Trophoblast cell (in vitro differentiated cells and primary cell): ENCODE results near the gene HAPLN3. TPM values are rescaled to one million over a fixed set of nuclear protein-coding genes. Genes with fewer than 3 reads are reported as not detected.

ENCODE experiments used
- DNase-seq, 2 donors: peaks; one replicate each; pipeline ENCODE4 v3.0.0-alpha.2; 2016
- H2AFZ ChIP-seq: 2 replicates; pipeline ENCODE4 v1.6.1; 2013; ENCODE audit warnings: low read length, moderate library complexity, mild to moderate bottlenecking; ENCODE audit not compliant: insufficient read depth, poor library complexity
- H2AK5ac ChIP-seq: 2 replicates; pipeline ENCODE4 v1.6.1; 2013; ENCODE audit warnings: mild to moderate bottlenecking, low read length
- H2BK120ac ChIP-seq: 2 replicates; pipeline ENCODE4 v1.6.1; 2013; ENCODE audit warnings: low read length, mild to moderate bottlenecking, moderate library complexity; ENCODE audit not compliant: insufficient read depth, poor library complexity
- H2BK12ac ChIP-seq: 2 replicates; pipeline ENCODE4 v1.6.1; 2013; ENCODE audit warnings: mild to moderate bottlenecking, low read length, moderate library complexity
- H2BK5ac ChIP-seq: 2 replicates; pipeline ENCODE4 v1.6.1; 2013; ENCODE audit warnings: low read length, low read depth, moderate library complexity, mild to moderate bottlenecking; ENCODE audit not compliant: poor library complexity
- H3K14ac ChIP-seq: 2 replicates; pipeline ENCODE4 v1.6.1; 2013; ENCODE audit warnings: mild to moderate bottlenecking, low read length
- H3K18ac ChIP-seq: 2 replicates; pipeline ENCODE4 v1.6.1; 2013; ENCODE audit warnings: mild to moderate bottlenecking, low read length
- H3K23ac ChIP-seq: 2 replicates; pipeline ENCODE4 v1.6.1; 2013; ENCODE audit warnings: low read length
- H3K27ac ChIP-seq: 2 replicates; pipeline ENCODE4 v1.5.1; 2013; ENCODE audit warnings: low read depth, mild to moderate bottlenecking, inconsistent platforms, low read length, moderate library complexity
- H3K27me3 ChIP-seq: 2 replicates; pipeline ENCODE4 v1.6.1; 2013; ENCODE audit warnings: inconsistent platforms, mild to moderate bottlenecking, low read length, moderate library complexity; ENCODE audit not compliant: insufficient read depth
- H3K36me3 ChIP-seq, 2 experiments: 1 replicate in 1 of 2; 2 replicates in 1 of 2; pipeline ENCODE4 v1.6.1; 2013; ENCODE audit warnings: low read length in 2 of 2, mild to moderate bottlenecking in 2 of 2, moderate library complexity in 1 of 2; ENCODE audit not compliant: insufficient read depth in 2 of 2, control insufficient read depth in 1 of 2
- H3K4ac ChIP-seq: 2 replicates; pipeline ENCODE4 v1.6.1; 2013; ENCODE audit warnings: low read depth, mild to moderate bottlenecking, low read length, moderate library complexity
- H3K4me1 ChIP-seq, 2 experiments: 1 replicate in 1 of 2; 2 replicates in 1 of 2; pipeline ENCODE4 v1.6.1; 2013; ENCODE audit warnings: low read length in 2 of 2, mild to moderate bottlenecking in 2 of 2, moderate library complexity in 1 of 2; ENCODE audit not compliant: insufficient read depth in 2 of 2, control insufficient read depth in 1 of 2
- H3K4me2 ChIP-seq: 2 replicates; pipeline ENCODE4 v1.6.1; 2013; ENCODE audit warnings: inconsistent platforms, mild to moderate bottlenecking, low read length, moderate library complexity
- H3K4me3 ChIP-seq: 2 replicates; pipeline ENCODE4 v1.5.1; 2013; ENCODE audit warnings: mild to moderate bottlenecking, low read depth, low read length, inconsistent platforms
- H3K79me1 ChIP-seq: one replicate; pipeline ENCODE4 v1.6.1; 2013; ENCODE audit warnings: low read length
- H3K79me2 ChIP-seq: 2 replicates; pipeline ENCODE4 v1.6.1; 2013; ENCODE audit warnings: low read length, mild to moderate bottlenecking; ENCODE audit not compliant: control insufficient read depth, insufficient read depth, poor library complexity
- H3K9ac ChIP-seq: 2 replicates; pipeline ENCODE4 v1.6.1; 2013; ENCODE audit warnings: mild to moderate bottlenecking, low read length
- H3K9me3 ChIP-seq: 2 replicates; pipeline ENCODE4 v1.6.1; 2013; ENCODE audit warnings: low read depth, mild to moderate bottlenecking, control low read depth, inconsistent platforms, low read length; ENCODE audit not compliant: insufficient read depth
- H4K12ac ChIP-seq: 2 replicates; pipeline ENCODE4 v1.6.1; 2013; ENCODE audit warnings: low read depth, mild to moderate bottlenecking, low read length, moderate library complexity
- H4K8ac ChIP-seq: 2 replicates; pipeline ENCODE4 v1.6.1; 2013; ENCODE audit warnings: low read depth, mild to moderate bottlenecking, low read length, moderate library complexity
- H4K91ac ChIP-seq: one replicate; pipeline ENCODE4 v1.6.1; 2013; ENCODE audit warnings: low read depth, mild to moderate bottlenecking, low read length, moderate library complexity
- WGBS: extraction: QIAGEN DNeasy Blood & Tissue Kit; methylation state at CpG from one replicate; pipeline ENCODE4 v1.1.7; 2013; ENCODE audit warnings: missing lambda C conversion rate; ENCODE audit not compliant: insufficient read length, insufficient coverage; ENCODE audit errors: extremely low coverage; 5-methylcytosine and 5-hydroxymethylcytosine counted together
- polyA plus RNA-seq: library from polyadenylated mRNA; stranded (reverse); fragments of 200-250 nt; gene quantifications from 2 replicates; pipeline ENCODE4 v1.2.3, GENCODE V29; 2013

HAPLN3 gene, protein sequence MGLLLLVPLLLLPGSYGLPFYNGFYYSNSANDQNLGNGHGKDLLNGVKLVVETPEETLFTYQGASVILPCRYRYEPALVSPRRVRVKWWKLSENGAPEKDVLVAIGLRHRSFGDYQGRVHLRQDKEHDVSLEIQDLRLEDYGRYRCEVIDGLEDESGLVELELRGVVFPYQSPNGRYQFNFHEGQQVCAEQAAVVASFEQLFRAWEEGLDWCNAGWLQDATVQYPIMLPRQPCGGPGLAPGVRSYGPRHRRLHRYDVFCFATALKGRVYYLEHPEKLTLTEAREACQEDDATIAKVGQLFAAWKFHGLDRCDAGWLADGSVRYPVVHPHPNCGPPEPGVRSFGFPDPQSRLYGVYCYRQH
- polyA plus RNA-seq: 32.5 and 37.3 TPM in 2 replicates

DNA sequence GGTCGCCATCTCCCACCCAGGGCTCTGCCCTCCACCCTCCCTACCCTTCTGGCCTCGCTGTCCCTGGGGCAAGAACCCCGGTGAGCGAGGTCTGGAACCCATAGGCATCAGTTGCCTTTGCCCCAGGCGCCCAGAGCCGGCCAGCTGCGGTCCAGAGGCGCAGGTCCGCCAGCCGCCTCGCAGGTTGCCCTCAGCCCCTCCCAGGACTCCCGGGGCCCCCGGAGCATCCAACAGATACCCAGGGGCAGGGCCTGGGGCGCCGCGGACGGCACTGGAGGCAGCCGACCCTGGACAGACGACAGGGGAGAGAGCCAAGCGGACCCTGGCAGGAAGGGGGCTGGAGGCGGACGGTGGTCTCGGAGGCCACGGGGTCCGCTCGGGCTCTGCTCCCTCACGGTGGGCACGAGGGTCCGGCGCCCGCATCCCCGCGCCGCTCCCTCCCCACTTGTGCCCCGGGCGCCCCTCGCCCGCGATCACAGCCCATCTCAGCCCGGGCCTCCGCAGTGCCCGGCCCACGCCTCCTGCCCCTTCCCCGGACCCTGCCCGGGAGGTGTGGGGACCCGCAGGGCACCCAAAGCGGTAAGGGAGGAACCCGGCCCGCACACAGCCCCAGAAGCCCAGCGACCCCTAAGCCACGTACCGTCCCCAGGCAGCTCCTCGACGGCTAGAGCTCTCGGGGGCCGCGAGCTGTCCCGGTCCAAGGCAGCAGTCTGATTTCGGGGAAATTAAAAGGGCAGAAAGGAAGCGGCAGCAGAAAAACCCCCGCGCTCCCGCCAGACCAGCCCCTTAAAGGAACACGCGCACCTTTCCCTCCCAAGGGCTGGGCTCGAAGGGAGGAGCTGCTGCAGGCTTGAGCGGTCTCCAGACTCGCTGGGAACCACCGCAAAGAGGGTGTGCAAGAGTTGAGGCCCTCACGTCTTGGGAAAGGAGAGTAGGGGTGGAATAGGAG lies at the start of gene HAPLN3:
TSS of gene HAPLN3 (minus strand) at position 726 of the 949 bp plus-strand sequence. CDS start 8,246 bp downstream, outside the sequence.
- Histone ChIP-seq H2BK120ac (peak within 1 kb of the TSS; percentile 59), H3K9me3 (no peaks in the 10 kb centered on the region)
- no CpG with 5 or more reads among the region's 70 CpGs for WGBS

DNA sequence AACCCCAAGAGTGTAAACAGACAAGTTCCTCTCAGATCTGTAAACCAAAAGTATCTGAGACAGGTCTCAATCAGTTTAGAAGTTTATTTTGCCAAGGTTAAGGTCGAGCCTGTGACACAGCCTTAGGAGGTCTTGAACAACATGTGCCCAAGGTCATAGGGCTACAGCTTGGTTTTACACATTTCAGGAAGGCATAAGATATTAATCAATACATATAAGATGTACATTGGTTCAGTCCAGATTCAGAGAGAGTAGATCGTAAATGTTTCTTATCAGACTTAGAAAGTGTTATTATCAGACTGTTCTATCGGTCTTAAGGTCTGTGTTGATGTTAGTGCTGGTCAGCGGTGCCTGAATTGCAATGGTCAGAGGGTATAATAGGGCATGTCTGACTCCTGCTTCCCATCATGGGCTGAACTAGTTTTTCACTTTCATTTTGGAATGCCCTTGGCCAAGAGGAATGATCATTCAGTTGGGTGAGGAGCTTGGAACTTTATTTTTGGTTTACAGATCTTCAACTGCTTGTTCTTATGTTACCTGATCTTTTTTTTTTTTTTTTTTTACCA lies 44.8 kb upstream of the HAPLN3 start:
- H3K4ac ChIP-seq: no peak overlapping the region
- DNase-seq: no peak
- no peaks in the 10 kb centered on the region for H3K36me3 ChIP-seq
- H3K9ac ChIP-seq: no peak overlapping the region
- no peak overlapping the region for H3K23ac ChIP-seq
- H4K8ac ChIP-seq: no peak overlapping the region
- H3K27ac ChIP-seq: no peak overlapping the region
- WGBS: no CpG with 5 or more reads among the region's 4 CpGs
- H3K27me3 ChIP-seq: no peaks in the 10 kb centered on the region
- no peaks in the 10 kb centered on the region for H3K79me2 ChIP-seq
- H3K14ac ChIP-seq: no peak overlapping the region
- H3K18ac ChIP-seq: no peak overlapping the region
- no peak overlapping the region for H3K4me3 ChIP-seq
- no peak overlapping the region for H4K12ac ChIP-seq
- no peaks in the 10 kb centered on the region for H3K79me1 ChIP-seq
- no peaks in the 10 kb centered on the region for H3K4me1 ChIP-seq
- no peaks in the 10 kb centered on the region for H3K9me3 ChIP-seq
- H2BK5ac ChIP-seq: no peak overlapping the region
- H2BK12ac ChIP-seq: no peak overlapping the region
- H2AK5ac ChIP-seq: no peak overlapping the region
- no peak overlapping the region for H2AFZ ChIP-seq
- no peak overlapping the region for H3K4me2 ChIP-seq
- no peak overlapping the region for H2BK120ac ChIP-seq
- H4K91ac ChIP-seq: no peak overlapping the region

More for the DNA sequence above, at the start of gene HAPLN3:
- peak within 1 kb of the TSS; percentile 60 for H3K18ac ChIP-seq
- peaks cover 10 to 28% of the 10 kb centered on the region in 2 experiments for H3K4me1 ChIP-seq
- H3K79me1 ChIP-seq: peaks cover 5% of the 10 kb centered on the region
- peak within 1 kb of the TSS; percentile 46 for H2AK5ac ChIP-seq
- H4K8ac ChIP-seq: peak within 1 kb of the TSS; percentile 68
- no peak within 1 kb of the TSS for H3K27ac ChIP-seq
- peak within 1 kb of the TSS; percentile 41 for H3K9ac ChIP-seq
- no peak within 1 kb of the TSS for H2BK5ac ChIP-seq
- peak within 1 kb of the TSS; percentile 68 for H3K14ac ChIP-seq
- peak; percentile 44 to 63 for DNase-seq
- H4K12ac ChIP-seq: peak within 1 kb of the TSS; percentile 70
- H3K79me2 ChIP-seq: peaks cover 4% of the 10 kb centered on the region
- H3K4me2 ChIP-seq: peak within 1 kb of the TSS; percentile 81
- peak within 1 kb of the TSS; percentile 30 for H2AFZ ChIP-seq
- H4K91ac ChIP-seq: peak within 1 kb of the TSS; percentile 60
- peaks cover 16 to 18% of the 10 kb centered on the region in 2 experiments for H3K36me3 ChIP-seq
- no peak within 1 kb of the TSS for H3K4ac ChIP-seq
- H2BK12ac ChIP-seq: peak within 1 kb of the TSS; percentile 39
- H3K4me3 ChIP-seq: peak within 1 kb of the TSS; percentile 72
- no peak within 1 kb of the TSS for H3K23ac ChIP-seq
- peaks cover 5% of the 10 kb centered on the region for H3K27me3 ChIP-seq

DNA sequence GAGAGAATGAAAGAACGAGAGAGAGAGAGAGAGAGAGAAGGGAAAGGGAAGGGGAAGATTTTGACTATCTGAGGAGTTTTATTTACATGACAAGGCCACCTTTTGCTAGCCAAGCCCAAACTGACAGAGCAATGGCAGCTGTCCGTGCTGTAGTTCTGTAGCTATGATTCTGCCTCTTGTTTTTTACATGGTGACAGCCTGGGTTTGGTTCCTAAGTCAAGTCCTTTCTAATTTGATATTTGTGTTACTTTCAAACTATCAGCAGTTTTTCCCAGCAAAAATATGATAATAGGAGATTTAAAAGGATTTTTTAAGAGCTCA lies 44.1 kb upstream of the HAPLN3 start:
- Histone ChIP-seq H4K12ac (no peak overlapping the region), H3K4me2 (no peak overlapping the region), H3K9me3 (no peaks in the 10 kb centered on the region), H2AFZ (no peak overlapping the region), H3K4ac (no peak overlapping the region), H2BK5ac (no peak overlapping the region), H2BK12ac (no peak overlapping the region), H3K36me3 (no peaks in the 10 kb centered on the region), H3K79me2 (no peaks in the 10 kb centered on the region), H3K79me1 (no peaks in the 10 kb centered on the region), H3K27ac (no peak overlapping the region), H3K9ac (no peak overlapping the region), H3K27me3 (no peaks in the 10 kb centered on the region), H3K14ac (no peak overlapping the region), H4K91ac (no peak overlapping the region), H2BK120ac (no peak overlapping the region), H4K8ac (no peak overlapping the region), H3K4me3 (no peak overlapping the region), H3K18ac (no peak overlapping the region), H3K23ac (no peak overlapping the region), H3K4me1 (no peaks in the 10 kb centered on the region), H2AK5ac (no peak overlapping the region)
- no peak for DNase-seq
- 100% methylated on average over 1 of the region's 2 CpGs for WGBS

DNA sequence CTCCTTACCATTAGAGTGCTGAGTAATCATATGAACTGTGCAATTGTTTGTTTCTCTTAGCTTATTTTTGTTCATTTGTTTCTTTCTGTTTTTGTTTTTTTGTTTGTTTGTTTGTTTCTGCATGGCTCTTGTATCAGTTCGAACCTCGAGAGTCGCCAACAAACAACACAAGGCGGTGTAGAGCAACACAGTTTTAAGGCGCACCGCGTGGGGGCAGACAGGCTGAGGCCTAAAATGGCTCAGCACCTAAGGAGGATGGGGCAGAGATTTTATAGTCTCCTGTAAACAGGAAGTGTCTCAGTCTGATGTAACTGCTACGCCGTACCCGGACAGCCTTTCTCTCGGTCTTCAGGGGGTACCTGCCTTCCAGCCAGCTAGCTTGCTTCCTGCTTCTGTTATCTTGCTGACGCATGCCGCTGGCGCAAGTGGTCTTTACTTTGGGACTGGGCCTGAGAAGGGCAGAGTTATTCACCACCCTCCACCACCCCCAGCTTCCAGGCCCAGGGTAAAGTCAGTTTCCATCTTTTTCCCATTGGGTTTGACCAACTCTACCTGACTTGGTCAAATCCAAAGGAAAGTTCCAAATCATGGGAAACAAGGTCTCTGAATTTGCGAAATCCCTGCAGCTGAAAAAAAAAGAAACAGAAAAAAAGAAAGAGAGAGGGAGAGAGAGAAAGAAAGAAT lies 43.6 kb upstream of the HAPLN3 start:
- Histone ChIP-seq H2BK12ac (no peak overlapping the region), H2AK5ac (no peak overlapping the region), H4K12ac (no peak overlapping the region), H3K27me3 (no peaks in the 10 kb centered on the region), H3K9me3 (no peaks in the 10 kb centered on the region), H2BK5ac (no peak overlapping the region), H4K8ac (no peak overlapping the region), H2AFZ (no peak overlapping the region), H3K18ac (no peak overlapping the region), H3K4me1 (no peaks in the 10 kb centered on the region), H3K27ac (no peak overlapping the region), H3K36me3 (no peaks in the 10 kb centered on the region), H3K9ac (no peak overlapping the region), H4K91ac (no peak overlapping the region), H2BK120ac (no peak overlapping the region), H3K79me1 (no peaks in the 10 kb centered on the region), H3K79me2 (no peaks in the 10 kb centered on the region), H3K14ac (no peak overlapping the region), H3K4ac (no peak overlapping the region), H3K4me2 (no peak overlapping the region), H3K23ac (no peak overlapping the region), H3K4me3 (no peak overlapping the region)
- WGBS: no CpG with 5 or more reads among the region's 15 CpGs
- no peak for DNase-seq
